ENCODE measurements around the gene ZNF653. TPM values are rescaled to one million over a fixed set of nuclear protein-coding genes. Genes with fewer than 3 reads are reported as not detected.

Gene ZNF653
- total and polyA plus RNA-seq, 2 of the 8 experiments (the other 6 are each of a cell fraction or from before 2014, with no cell fraction given) = 7.0 to 7.9 TPM

DNA sequence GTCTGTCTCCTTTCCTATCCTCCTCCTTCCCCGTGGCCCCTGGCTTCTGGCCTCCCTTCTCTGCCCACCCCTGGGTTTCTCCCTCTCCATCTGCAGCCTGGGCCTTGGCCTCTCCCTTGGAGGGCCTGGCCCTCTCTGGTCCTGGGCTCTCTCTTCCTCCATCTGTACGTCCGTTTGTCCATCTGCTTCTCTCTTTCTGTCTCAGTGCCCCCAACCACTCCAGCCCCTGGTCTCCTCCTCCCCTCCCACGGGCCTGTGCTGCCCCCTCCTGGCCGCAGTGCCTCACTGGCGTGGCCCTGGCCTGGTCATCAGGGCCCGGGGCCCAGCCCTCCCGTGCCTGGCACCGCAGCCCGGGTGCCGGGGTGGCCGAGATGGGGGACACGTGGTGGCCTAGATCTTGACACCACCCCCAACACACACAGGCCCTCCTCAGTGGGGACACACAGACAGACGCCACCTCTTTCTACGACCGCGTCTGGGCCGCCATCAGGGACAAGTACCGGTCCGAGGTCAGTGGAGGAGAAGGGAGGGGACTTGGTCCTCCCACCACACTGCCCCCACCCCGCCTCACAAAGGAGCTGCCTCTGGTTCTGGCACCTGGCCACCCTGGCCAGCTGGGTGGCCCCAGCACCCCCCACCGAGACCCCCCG, 58.9 kb downstream of the ZNF653 start:
- no peak overlapping the region for H3K23ac ChIP-seq (ENCODE audit: insufficient read length)
- POLR2A ChIA-PET (ENCODE audit: partially characterized antibody) = interaction anchor here (1.3 to 1.8 kb wide), 5 partner anchors 11 to 72 kb away, joined by 3 to 9 read pairs (median 8); partner anchors contain the start of genes ODAD3, PRKCSH and SWSAP1
- H2BK120ac ChIP-seq (replicated peaks; ENCODE audit: low read depth, low read length) = no peak overlapping the region
- no peaks in the 10 kb centered on the region for H3K9me3 ChIP-seq (ENCODE audit: insufficient read depth in 2 of 2, low read depth in 1 of 2, low read length in 1 of 2)
- peaks cover 7 to 20% of the 10 kb centered on the region in 2 experiments for H4K20me1 ChIP-seq (replicated peaks in 1 of 2; ENCODE audit: control insufficient read depth in 1 of 2, insufficient read depth in 2 of 2, low read length in 2 of 2)
- H3K27me3 ChIP-seq (replicated peaks in 1 of 4; ENCODE audit: control insufficient read depth in 3 of 4, extremely low read depth in 1 of 4, insufficient read depth in 3 of 4, low read length in 3 of 4) = no peaks in the 10 kb centered on the region
- no peak overlapping the region for H3K56ac ChIP-seq (replicated peaks; ENCODE audit: insufficient read length, low read depth, low read length)
- no peaks in the 10 kb centered on the region for H3K23me2 ChIP-seq (ENCODE audit: low read depth, low read length)
- H3K79me1 ChIP-seq (ENCODE audit: low read depth, low read length) = no peaks in the 10 kb centered on the region
- peaks cover 19 to 55% (median 43%) of the 10 kb centered on the region in 4 experiments for H3K36me3 ChIP-seq (ENCODE audit: control insufficient read depth in 2 of 4, insufficient read depth in 4 of 4, low read length in 3 of 4)
- H2AFZ ChIP-seq (ENCODE audit: low read length) = no peak overlapping the region
- H3K14ac ChIP-seq (ENCODE audit: insufficient read length) = no peak overlapping the region
- H2BK20ac ChIP-seq (ENCODE audit: low read length) = no peak overlapping the region; the same call in 1 of the 2 replicates
- no peak overlapping the region for H3K4ac ChIP-seq (replicated peaks; ENCODE audit: insufficient read length, low read depth, low read length)
- no peak overlapping the region for H2BK15ac ChIP-seq (ENCODE audit: low read length)
- no peak overlapping the region for H2BK12ac ChIP-seq (ENCODE audit: low read depth, low read length)
- FAIRE-seq (no peak), DNase-seq (ENCODE audit: low read depth in 1 of 2, low spot score in 2 of 2) (peak in 1 of 2 experiments; percentile 95)
- TF ChIP-seq, protein P1, sequence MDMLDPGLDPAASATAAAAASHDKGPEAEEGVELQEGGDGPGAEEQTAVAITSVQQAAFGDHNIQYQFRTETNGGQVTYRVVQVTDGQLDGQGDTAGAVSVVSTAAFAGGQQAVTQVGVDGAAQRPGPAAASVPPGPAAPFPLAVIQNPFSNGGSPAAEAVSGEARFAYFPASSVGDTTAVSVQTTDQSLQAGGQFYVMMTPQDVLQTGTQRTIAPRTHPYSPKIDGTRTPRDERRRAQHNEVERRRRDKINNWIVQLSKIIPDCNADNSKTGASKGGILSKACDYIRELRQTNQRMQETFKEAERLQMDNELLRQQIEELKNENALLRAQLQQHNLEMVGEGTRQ (IDR thresholded peaks at IDR 0.05; ENCODE audit: low read length) = no peak
- TF ChIP-seq CBX5 (IDR thresholded peaks at IDR 0.05; ENCODE audit: low read depth, low read length) (no peak), KDM4A (IDR thresholded peaks at IDR 0.05; ENCODE audit: low read depth, low read length, severe bottlenecking) (no peak), POLR2AphosphoS5 (IDR thresholded peaks at IDR 0.05; ENCODE audit: low read depth, low read length) (no peak; the same call in 1 of the 2 replicates), CTCF (IDR thresholded peaks at IDR 0.05; ENCODE audit: control extremely low read depth in 1 of 3, insufficient read depth in 1 of 3, low read depth in 1 of 3, low read length in 3 of 3) (peak; percentile 91 to 99 (median 91)), RAD21 (IDR thresholded peaks at IDR 0.05 in 1 of 2, conservative IDR thresholded peaks at IDR 0.05 in 1 of 2; ENCODE audit: low read depth in 2 of 2, low read length in 2 of 2) (peak; percentile 90 to 95), PHF8 (conservative IDR thresholded peaks at IDR 0.05; ENCODE audit: low read depth, low read length) (no peak)
- peaks cover under 1 to 4% (median 2%) of the 10 kb centered on the region in 4 experiments; a peak in 6 of 7 replicates for H3K4me1 ChIP-seq (replicated peaks in 1 of 4; ENCODE audit: control insufficient read depth in 3 of 4, insufficient read depth in 4 of 4, low read length in 3 of 4)
- WGBS, 2 experiments (ENCODE audit: extremely low coverage in 1 of 2, insufficient coverage in 1 of 2, insufficient read length in 1 of 2, insufficient replicate concordance in 2 of 2, low coverage in 1 of 2, low lambda C conversion rate in 2 of 2, missing lambda C conversion rate in 1 of 2) = 84% methylated on average over 14 of the region's 23 CpGs; no CpG with 5 or more reads in 1 of the 2 experiments
- no peak overlapping the region for H2AK5ac ChIP-seq (ENCODE audit: low read depth, low read length)
- no peak overlapping the region for H3K4me2 ChIP-seq (ENCODE audit: insufficient read depth in 1 of 2, low read depth in 2 of 2, low read length in 2 of 2)
- CTCF ChIA-PET (ENCODE audit: partially characterized antibody) = interaction anchor here (0.6 to 13.0 kb wide), 20 partner anchors 8 to 288 kb away, joined by 3 to 192 read pairs (median 4); partner anchors contain the start of genes EPOR, ODAD3, PRKCSH and SWSAP1
- peak overlapping the region; percentile 35; the same call in 1 of the 2 replicates for H4K8ac ChIP-seq (ENCODE audit: extremely low read depth, insufficient read depth, low read length)
- H2BK5ac ChIP-seq (ENCODE audit: low read depth, low read length) = no peak overlapping the region
- no peak overlapping the region for H3K9ac ChIP-seq (replicated peaks in 1 of 4; ENCODE audit: extremely low read depth in 1 of 4, low read depth in 3 of 4, low read length in 3 of 4)
- no peak overlapping the region for H3K18ac ChIP-seq (ENCODE audit: extremely low read depth, low read length)
- no peak overlapping the region for H3K4me3 ChIP-seq (ENCODE audit: extremely low read depth in 1 of 4, insufficient read depth in 2 of 4, low read depth in 3 of 4, low read length in 4 of 4)
- no peaks in the 10 kb centered on the region for H3K79me2 ChIP-seq (ENCODE audit: control insufficient read depth in 1 of 2, insufficient read depth in 2 of 2, low read length in 2 of 2)
- no peak overlapping the region for H4K91ac ChIP-seq (replicated peaks; ENCODE audit: insufficient read length, low read length)
- H4K5ac ChIP-seq (ENCODE audit: insufficient read length, low read depth, low read length) = no peak overlapping the region
- no peak overlapping the region for H3K27ac ChIP-seq (ENCODE audit: low read depth, low read length)
